ENCODE measurements around the gene CYP2S1. TPM values are rescaled to one million over a fixed set of nuclear protein-coding genes. Genes with fewer than 3 reads are reported as not detected.
A peak's percentile ranks its signal among the peaks of the same experiment; 100 is the strongest.

Gene CYP2S1
- total RNA-seq, 2 donors from 2014 or later = 8.6 to 26.7 TPM

GRCh38 chr19:41244117-41244516 lies 51.1 kb downstream of the CYP2S1 start:
- TF ChIP-seq, protein P1, sequence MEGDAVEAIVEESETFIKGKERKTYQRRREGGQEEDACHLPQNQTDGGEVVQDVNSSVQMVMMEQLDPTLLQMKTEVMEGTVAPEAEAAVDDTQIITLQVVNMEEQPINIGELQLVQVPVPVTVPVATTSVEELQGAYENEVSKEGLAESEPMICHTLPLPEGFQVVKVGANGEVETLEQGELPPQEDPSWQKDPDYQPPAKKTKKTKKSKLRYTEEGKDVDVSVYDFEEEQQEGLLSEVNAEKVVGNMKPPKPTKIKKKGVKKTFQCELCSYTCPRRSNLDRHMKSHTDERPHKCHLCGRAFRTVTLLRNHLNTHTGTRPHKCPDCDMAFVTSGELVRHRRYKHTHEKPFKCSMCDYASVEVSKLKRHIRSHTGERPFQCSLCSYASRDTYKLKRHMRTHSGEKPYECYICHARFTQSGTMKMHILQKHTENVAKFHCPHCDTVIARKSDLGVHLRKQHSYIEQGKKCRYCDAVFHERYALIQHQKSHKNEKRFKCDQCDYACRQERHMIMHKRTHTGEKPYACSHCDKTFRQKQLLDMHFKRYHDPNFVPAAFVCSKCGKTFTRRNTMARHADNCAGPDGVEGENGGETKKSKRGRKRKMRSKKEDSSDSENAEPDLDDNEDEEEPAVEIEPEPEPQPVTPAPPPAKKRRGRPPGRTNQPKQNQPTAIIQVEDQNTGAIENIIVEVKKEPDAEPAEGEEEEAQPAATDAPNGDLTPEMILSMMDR (conservative IDR thresholded peaks at IDR 0.05) = no peak
- Mint-ChIP-seq H3K27ac (no peak overlapping the region), H3K36me3 (ENCODE audit: low read depth) (peaks cover 24% of the 10 kb centered on the region), H3K9me3 (no peaks in the 10 kb centered on the region), H3K4me3 (no peak overlapping the region), H3K4me1 (no peaks in the 10 kb centered on the region), H3K27me3 (ENCODE audit: insufficient read depth) (no peaks in the 10 kb centered on the region)
- Histone ChIP-seq H3K4me1 (ENCODE audit: control insufficient read depth, insufficient read depth, low read length) (no peaks in the 10 kb centered on the region), H3K27me3 (ENCODE audit: control insufficient read depth, insufficient read depth, low read length, poor library complexity, severe bottlenecking) (no peaks in the 10 kb centered on the region), H3K27ac (ENCODE audit: low read depth, low read length) (no peak overlapping the region), H3K36me3 (ENCODE audit: control insufficient read depth, insufficient read depth, low read length) (no peaks in the 10 kb centered on the region), H3K4me3 (ENCODE audit: low read length) (no peak overlapping the region), H3K9me3 (ENCODE audit: control insufficient read depth, low read length) (no peaks in the 10 kb centered on the region), H3K9ac (ENCODE audit: extremely low read depth, low read length, poor library complexity, severe bottlenecking) (no peak overlapping the region)
- DNase-seq = no peak
- WGBS, 2 experiments (ENCODE audit: insufficient coverage in 1 of 2, insufficient read length in 1 of 2) = 91% methylated on average over 3 of the region's 4 CpGs; no CpG with 5 or more reads in 1 of the 2 experiments

- Mint-ChIP-seq H3K4me1 (no peaks in the 10 kb centered on the region), H3K9me3 (no peaks in the 10 kb centered on the region)
These were observed 52.8 kb downstream of the CYP2S1 start for GRCh38 chr19:41245843-41246242.

DNA sequence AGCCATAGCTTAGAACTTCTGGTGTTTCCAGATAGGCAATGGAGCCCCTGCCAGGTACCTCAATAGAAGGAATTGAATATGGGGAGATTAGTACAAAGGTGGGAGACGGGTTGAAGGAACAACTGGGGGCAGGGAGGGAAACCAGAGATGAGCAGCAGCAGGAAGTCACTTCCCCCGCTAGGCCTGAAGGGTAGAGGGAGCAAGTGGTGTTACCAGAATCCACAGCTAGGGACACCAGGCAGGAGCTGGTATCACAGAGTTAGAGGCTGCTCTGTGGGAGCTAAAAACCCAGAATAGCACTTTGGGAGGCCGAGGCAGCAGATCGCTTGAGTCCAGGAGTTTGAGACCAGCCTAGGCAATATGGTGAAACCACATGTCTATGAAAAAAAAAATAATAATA lies 55.9 kb downstream of the CYP2S1 start:
- Histone ChIP-seq H3K27me3 (ENCODE audit: control insufficient read depth, insufficient read depth, low read length, poor library complexity, severe bottlenecking) (no peaks in the 10 kb centered on the region), H3K27ac (ENCODE audit: low read depth, low read length) (no peak overlapping the region), H3K36me3 (ENCODE audit: control insufficient read depth, insufficient read depth, low read length) (no peaks in the 10 kb centered on the region), H3K9ac (ENCODE audit: extremely low read depth, low read length, poor library complexity, severe bottlenecking) (no peak overlapping the region), H3K9me3 (ENCODE audit: control insufficient read depth, low read length) (no peaks in the 10 kb centered on the region), H3K4me3 (ENCODE audit: low read length) (no peak overlapping the region), H3K4me1 (ENCODE audit: control insufficient read depth, insufficient read depth, low read length) (no peaks in the 10 kb centered on the region)
- Mint-ChIP-seq H3K27me3 (ENCODE audit: insufficient read depth) (no peaks in the 10 kb centered on the region), H3K36me3 (ENCODE audit: low read depth) (peaks cover 29% of the 10 kb centered on the region), H3K27ac (no peak overlapping the region), H3K4me1 (no peaks in the 10 kb centered on the region), H3K4me3 (no peak overlapping the region), H3K9me3 (no peaks in the 10 kb centered on the region)
- WGBS, 2 experiments (ENCODE audit: insufficient coverage in 1 of 2, insufficient read length in 1 of 2) = 93 to 96% methylated on average over 3 to 4 of the region's 4 CpGs
- TF ChIP-seq, protein P1 (conservative IDR thresholded peaks at IDR 0.05) = peak; percentile 50
- peak; percentile 70 for DNase-seq

More at GRCh38 chr19:41245843-41246242, 52.8 kb downstream of the CYP2S1 start:
- no peak overlapping the region for H3K27ac ChIP-seq (ENCODE audit: low read depth, low read length)
- no peaks in the 10 kb centered on the region for H3K4me1 ChIP-seq (ENCODE audit: control insufficient read depth, insufficient read depth, low read length)
- 97 to 100% methylated on average over 1 to 3 of the region's 3 CpGs for WGBS, 2 experiments (ENCODE audit: insufficient coverage in 1 of 2, insufficient read length in 1 of 2)
- H3K36me3 Mint-ChIP-seq (ENCODE audit: low read depth) = peaks cover 24% of the 10 kb centered on the region
- H3K27ac Mint-ChIP-seq = no peak overlapping the region
- H3K4me3 Mint-ChIP-seq = no peak overlapping the region
- no peak for DNase-seq
- no peaks in the 10 kb centered on the region for H3K9me3 ChIP-seq (ENCODE audit: control insufficient read depth, low read length)
- no peaks in the 10 kb centered on the region for H3K27me3 ChIP-seq (ENCODE audit: control insufficient read depth, insufficient read depth, low read length, poor library complexity, severe bottlenecking)
- TF ChIP-seq, protein P1 (conservative IDR thresholded peaks at IDR 0.05) = no peak
- H3K9ac ChIP-seq (ENCODE audit: extremely low read depth, low read length, poor library complexity, severe bottlenecking) = no peak overlapping the region
- H3K4me3 ChIP-seq (ENCODE audit: low read length) = no peak overlapping the region
- no peaks in the 10 kb centered on the region for H3K27me3 Mint-ChIP-seq (ENCODE audit: insufficient read depth)
- no peaks in the 10 kb centered on the region for H3K36me3 ChIP-seq (ENCODE audit: control insufficient read depth, insufficient read depth, low read length)

All from endodermal cell (in vitro differentiated cells).